Stimulated activated CD4-positive, alpha-beta T cell treated with anti-CD3 and anti-CD28 coated beads, Interleukin-1b, Interleukin-23, amount 100 ng/mL, for 48 hours (primary cell): Measurements from ENCODE around the gene ALKBH4.
"Not testable (repeated sequence)": the region's sequence is repeated elsewhere in the genome, so short reads cannot be mapped to it uniquely, and the experiment has no call there.

Source experiments
- DNase-seq: peaks from one replicate; pipeline ENCODE4 v3.0.0-alpha.2; 2020

The ALKBH4 gene

DNA sequence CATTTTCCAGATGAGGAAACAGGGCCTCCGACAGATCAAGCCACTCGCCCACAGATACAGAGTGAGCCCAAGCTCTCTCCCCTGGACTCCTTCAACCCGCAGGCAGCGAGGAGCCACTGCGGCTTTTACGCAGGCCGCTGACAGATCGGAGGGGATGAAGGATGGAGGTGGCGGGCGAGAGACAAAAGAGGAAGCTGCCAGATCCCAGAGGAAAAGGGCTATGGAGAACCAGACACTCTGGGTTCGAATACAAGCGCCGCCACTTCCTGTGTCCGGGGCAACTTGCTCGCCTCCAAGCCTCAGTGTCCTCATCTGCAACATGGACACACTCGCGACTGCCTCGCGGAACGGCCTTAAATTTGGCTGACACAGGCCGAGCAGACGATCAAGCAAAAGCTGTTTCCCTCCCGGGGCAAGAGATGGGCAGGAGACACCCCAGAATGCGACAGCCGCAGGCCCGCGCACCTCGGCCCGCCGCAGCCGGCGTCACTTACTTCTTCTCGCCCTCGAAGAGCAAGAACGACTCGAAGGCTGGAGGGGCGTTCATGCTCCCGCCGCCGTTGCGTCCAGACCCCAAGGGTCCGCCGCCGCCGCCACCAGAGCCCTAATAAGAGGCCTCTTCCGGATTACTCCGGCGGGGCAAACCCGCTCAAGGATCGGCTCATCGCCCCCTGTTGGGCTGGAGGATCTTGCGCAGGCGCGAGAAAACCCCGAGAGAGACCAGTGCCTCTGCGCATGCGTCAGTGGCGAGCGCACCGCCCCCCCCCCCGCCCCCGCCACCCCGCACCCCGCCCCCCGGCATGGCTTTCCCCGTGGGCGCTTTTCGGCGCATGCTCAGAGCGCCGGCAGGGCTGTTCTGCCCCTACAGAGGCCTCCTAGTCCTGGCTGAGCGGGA lies 13.9 kb upstream of the ALKBH4 start, which contains the start of gene POLR2J:
Gene POLR2J, minus strand, starts transcription at position 609 of the 895 bp plus-strand sequence. Its CDS starts 62 bp downstream, at position 547.
- DNase-seq = peak; percentile 90

DNA sequence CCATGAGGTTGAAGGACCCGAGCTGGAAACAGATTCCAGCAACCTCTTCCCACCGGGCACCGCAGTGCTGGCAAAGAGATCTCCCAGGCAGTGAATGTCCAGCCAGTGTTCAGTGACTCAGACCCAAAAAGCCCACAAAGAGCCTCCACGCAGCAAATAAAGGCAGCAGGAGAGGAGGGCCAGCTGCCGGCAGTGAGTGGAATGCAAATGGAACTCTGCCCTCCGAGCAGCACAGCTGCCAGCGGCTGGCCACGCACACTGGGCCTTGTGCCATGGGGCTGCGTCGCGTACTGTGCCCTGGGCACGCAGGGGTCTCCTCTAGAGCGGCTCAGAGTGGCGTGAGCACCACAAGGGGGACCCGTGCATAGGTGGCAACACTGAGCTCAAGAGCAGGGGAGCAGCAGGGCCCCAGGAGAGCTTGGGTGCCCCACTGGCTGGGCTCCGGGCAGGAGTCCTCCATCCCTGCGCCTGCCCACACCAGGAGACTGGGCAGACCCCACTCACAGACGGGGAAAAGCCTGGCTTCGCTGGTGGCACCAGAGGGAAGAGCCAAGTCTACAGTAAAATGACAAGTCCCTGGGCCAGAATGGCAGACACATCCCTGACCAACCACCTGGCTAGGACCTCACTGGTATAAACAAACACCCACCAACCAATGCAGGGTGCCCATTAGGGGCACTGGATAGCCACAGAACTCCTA lies 10.2 kb upstream of the ALKBH4 start:
- not testable (repeated sequence) for DNase-seq

DNA sequence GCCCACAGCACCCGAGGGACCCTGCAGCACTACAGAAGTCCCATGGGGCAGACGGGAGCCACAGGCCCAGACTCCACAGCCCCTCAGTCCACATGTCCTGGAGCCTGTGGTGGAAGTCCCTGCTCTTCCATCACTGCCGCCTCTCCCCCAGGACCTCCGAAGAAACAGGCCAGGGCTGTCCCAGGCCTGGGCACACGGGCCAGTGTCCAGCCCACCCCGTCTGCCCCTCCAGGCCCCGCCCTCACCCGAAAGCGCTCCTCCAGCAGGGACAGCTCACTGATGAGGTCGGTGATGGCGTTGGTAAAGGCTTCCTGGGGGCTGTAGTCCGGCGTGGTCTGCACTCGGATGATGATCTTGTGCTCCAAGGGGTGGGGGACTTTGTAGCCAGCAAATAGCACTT lies 9.5 kb upstream of the ALKBH4 start:
- DNase-seq = not testable (repeated sequence)

DNA sequence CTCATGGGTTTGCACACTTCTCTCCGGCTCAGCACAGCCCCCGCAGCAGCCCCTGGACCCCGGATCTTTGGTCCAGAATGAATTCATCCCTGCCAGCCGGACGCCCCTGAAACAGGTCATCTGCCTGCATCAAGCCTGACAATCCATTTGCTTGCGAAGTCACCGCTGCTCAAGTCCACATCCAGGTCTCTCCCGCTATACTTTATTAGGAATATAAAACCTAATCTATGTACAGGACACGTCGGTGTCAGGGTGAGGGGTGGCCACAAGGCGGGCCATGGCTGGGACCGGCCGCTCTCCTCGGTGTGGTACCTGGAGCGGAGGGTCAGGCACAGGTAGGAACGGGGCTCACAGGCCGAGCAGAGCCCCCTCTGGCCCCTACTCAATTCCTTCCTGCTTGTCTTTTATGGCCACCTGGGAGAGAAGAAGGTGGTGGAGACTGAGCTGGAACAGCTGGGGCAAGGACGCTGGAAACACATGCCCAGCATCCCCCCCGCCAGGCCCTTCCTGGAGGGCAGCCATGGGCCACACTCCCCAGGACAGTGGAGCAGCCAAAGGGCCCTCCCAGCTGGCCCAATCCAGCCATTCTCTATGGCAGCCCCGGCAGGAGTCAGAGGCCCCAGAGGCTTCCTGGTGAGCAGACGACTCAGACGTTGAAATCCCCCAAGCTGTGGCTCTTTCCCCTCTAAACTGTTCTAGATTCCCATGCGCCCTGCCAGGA lies 8.8 kb upstream of the ALKBH4 start:
- DNase-seq = no peak

DNA sequence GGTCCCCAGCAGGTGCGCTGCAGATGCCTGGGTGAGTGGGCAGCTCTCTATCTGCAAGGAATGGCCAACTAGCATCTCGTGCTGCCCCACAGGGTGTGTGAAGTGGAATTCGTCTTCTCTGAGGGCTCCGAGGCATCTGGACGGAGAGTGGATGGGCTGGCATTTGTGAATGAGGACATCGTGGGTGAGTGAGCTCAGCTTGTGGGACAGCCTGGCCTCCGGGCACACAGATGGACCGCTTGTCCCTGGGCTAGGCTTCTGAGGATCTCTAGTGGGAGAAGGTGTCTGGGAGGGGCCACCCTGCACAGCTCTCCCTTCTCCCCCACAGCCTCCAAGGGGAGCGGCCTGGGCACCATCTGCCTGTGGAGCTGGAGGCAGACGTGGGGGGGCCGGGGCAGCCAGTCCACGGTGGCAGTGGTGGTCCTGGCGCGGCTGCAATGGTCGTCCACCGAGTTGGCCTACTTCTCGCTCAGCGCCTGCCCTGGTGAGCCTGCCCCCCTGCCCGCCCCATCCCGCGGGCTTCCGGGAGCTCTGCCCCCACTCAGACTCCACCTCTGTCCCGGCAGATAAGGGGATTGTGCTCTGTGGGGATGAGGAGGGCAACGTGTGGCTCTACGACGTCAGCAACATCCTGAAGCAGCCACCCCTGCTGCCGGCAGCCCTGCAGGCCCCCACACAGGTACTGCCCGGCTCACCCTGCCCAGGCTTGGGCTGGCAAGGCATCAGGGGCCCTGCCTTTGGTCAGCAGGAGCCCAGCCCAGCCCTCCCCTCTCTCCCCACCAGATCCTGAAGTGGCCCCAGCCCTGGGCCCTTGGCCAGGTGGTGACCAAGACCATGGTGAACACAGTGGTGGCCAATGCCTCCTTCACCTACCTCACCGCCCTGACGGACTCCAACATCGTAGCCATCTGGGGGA lies 7.7 kb upstream of the ALKBH4 start:
- no peak for DNase-seq

DNA sequence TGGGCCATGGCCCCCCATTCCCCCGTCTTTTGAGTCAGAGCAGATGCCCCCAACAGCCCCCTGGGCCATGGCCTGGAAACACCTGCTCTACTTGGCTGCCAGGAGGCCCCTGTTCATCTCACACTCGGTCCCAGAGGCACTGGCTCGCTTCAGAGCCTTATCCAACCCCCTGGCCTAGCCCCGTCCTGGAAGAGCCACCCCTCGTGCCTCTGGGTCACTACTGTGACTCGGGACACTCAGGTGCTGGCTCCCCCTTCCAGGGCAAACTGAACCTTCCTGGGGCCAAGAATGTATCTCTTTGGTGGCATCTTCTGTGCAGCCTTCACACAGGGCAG lies 7.1 kb upstream of the ALKBH4 start:
- DNase-seq = no peak

DNA sequence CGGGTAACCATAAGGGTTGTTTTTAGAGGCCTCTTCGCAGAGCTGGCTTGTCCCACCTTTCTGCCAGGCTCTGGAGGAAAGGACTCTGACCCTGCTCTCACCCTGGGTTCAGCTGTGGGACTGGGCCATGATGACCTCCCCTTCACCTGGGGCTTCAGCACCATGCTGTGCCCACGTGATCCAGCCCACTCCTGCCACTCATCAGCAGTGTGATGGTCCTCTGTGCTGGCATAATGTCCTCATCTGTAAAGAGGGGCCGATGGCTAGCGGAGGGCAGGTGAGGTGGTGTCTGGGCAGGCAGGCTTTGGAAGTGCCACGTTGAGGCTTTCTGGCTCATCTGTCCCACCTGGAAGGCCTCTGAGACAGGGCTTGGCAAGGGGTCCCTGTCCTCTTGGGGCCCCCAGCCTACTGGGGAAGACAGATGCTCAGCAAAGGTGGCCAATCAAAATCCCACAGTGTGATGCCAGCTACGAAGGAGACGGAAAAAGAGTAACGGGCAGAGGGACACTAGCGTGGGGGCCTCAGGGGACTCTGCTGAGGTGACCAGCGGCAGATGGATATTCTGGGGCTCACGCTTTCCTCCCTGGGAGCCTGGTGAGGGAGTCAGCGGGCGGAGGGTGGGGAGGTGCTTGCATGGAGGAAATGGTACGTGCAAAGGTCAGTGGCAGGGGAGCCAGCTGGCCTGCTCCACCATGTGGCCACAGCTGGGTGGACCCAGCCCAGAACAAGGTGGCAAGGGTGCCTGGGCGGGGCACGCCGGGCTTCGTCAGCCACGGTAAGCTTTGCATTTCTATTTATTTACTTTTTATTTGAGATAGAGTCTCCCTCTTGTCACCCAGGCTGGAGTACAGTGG lies 5.5 kb upstream of the ALKBH4 start:
- DNase-seq = no peak

DNA sequence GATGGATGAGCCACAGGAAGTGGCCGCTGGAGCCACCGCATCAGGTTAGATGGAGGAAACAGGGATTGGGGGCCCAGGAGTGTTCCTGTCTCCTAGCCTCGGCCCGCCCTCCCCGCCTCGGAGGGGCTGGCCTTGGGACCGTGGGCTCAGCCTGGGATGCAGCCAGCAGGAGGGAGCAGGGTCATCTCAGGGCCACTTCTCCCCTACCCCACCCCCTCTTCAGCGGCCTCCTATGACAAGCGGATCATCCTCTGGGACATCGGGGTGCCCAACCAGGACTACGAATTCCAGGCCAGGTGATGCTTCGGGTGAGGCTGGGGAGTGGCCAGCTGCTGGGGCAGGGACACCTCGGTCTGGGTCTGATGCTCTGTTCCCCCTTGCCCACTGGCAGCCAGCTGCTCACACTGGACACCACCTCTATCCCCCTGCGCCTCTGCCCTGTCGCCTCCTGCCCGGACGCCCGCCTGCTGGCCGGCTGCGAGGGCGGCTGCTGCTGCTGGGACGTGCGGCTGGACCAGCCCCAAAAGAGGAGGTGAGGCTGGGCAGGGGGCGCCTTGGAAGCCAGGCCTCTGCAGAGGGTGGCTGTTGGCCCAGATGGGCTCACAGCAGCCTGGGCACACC lies 4.8 kb upstream of the ALKBH4 start:
- DNase-seq = no peak

DNA sequence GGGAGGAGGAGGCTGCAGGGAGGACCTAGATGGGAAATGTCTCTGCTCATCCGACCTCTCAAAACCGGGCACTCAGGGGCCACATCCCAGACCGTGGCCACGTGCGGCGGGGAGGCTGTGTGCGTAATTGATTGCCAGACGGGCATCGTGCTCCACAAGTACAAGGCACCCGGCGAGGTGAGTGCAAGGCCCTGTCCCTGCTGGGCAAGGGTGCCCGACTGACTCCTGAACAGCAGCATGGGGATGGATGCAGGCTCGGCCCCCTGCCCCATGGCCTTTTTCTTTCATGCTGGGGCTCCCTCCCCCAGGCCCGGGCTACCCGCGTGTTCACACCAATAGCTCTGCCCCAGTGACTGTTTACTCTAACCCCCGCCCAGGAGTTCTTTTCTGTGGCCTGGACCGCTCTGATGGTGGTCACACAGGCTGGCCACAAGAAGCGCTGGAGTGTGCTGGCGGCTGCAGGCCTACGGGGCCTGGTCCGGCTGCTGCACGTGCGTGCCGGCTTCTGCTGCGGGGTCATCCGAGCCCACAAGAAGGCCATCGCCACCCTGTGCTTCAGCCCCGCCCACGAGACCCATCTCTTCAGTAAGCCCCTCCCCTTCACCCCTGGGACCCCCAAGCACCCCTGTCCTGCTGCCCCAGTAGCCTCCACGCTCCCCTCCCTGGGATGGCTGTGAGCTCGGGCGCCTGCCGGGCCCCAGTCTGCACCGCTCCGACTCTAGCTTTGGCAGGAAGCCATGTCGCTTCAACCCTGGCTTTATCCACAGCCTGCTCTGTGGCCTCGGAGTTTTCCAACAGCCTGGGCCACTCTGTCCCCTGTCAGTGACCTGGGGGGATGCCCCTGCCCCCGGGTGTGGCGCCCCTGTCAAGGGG lies 4.1 kb upstream of the ALKBH4 start:
- no peak for DNase-seq

DNA sequence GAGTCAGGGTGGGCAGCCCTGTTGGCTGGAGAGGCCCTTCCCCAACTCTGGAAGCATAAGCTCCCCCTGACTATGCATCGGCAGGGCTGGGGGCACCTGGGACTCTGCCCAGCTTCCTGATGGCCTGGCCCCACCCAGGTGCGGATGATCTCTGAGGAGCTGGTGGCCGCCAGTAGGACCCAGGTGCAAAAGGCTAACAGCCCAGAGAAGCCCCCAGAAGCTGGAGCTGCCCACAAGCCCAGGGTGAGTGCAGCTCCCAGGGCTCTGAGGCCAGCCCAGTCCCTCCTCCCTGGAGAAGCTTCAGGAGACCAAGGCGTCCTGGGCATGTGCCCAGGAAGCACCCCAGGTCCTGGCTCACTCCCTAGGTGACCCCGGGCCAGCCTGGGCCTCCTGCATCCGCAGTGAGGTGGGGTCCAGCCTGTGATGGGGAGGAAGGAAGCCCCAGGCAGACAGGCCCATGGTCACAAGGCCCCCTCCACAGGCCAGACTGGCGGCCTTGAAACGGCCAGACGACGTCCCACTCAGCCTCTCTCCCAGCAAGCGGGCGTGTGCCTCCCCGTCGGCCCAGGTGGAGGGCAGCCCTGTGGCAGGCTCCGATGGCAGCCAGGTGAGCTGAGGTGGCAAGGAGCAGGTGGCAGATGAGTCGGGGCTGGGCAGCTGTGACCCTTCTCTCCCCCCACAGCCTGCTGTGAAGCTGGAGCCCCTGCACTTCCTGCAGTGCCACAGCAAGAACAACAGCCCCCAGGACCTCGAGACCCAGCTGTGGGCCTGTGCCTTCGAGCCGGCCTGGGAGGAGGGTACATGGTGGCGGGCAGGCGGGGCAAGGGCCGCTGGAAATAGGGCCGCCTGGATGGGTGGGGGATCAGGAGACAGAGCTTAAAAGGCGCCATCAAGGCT lies 3.2 kb upstream of the ALKBH4 start:
- DNase-seq = no peak

DNA sequence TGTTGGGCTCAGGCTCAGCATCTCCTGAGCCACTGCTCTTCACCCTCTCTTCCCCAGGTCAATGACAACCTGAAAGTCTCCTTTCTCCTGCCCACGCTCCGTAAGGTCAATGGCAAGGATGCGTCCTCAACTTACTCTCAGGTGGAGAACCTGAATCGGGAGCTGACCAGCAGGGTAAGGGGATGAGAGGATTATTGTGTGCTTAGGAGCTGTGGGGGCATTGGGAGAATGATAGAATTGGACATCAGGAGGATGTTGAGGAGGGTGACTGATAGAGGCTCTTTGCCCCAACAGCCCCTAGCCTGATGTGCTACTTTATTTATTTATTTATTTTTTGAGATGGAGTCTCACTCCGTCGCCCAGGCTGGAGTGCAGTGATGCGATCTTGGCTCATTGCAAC lies 1.4 kb upstream of the ALKBH4 start:
- DNase-seq = no peak

DNA sequence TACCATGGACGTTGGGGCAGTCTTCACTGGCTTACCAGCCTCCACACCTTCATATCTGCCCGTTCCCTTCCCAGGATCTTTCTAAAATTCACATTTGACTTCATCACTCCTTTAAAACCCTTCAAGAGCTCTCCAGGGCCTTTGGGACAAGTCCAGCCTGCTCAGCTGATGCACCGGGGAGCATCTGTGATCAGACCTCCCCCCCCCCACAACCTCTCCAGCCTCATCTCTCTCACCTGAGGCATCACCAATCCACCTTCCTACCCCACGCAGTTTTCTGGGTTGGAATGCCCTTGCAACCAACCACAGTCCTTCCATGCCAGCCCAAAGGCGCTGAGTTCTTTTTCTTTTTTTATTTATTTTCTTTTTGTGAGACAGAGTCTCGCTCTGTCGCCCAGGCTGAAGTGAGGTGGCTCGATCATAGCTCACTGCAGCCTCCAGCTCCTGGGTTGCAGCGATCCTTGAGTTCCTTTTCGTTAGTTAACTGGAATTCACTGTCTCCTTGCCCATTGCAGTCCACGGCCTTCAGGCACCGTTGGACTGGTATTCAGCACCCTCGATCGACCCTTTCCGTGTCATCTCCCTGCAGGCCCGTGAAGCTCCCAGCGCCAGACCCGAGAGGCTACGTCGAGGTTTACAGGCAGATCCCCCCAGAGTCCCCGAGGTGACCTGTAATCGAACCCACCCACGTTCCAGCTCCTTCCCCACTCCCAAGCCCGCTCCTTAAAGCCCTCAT lies 654 bp downstream of the ALKBH4 start:
- no peak for DNase-seq

DNA sequence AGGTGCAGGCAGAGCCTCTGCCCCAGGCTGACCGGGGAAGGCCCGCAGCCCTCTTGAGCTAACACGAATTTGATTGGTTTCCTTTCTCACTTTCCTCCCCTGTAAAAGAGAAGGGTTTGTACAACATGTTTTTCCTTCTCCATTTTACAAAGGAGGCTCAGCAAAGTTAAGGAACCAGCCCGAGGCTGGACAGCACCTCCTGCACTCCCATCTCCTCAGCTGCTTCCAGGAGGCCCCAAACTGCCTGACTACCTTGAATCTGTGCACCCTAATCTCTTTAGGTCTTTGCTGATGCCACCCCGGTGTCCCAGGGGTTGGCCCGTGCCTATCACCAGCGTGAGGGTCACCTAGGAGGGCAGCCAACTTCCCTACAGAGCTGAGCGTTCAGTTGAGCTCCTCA lies 4.2 kb downstream of the ALKBH4 start:
- no peak for DNase-seq

DNA sequence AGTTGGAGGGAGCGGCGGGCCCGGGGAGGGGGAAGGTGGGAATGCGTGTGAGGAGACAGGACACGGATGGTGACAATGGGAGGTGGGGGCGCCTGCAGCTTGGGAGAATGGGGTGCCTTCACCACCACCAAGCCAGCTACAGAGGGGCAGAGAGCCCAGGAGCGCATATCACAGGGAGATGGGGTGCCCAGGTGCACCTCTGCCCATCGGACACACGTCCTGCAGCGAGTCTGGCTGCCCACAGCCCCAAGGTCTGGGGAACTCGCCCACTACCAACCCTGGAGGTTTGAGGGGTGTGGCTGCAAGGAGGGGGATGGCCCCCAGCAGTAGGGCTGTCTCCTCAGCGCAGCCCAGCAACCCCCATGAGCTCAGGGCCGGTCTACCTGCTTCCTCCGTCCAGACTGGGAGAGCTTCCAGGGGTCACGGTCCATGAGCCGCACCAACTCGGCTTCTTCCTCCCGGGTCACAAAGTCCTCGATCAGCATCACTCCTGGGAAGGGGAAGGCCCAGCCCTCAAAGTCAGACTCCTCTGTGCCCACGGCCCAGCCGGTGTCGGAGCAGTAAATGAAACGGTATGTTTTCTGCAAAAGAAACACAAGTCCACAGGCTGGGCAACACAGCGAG lies 5.3 kb downstream of the ALKBH4 start:
- no peak for DNase-seq

DNA sequence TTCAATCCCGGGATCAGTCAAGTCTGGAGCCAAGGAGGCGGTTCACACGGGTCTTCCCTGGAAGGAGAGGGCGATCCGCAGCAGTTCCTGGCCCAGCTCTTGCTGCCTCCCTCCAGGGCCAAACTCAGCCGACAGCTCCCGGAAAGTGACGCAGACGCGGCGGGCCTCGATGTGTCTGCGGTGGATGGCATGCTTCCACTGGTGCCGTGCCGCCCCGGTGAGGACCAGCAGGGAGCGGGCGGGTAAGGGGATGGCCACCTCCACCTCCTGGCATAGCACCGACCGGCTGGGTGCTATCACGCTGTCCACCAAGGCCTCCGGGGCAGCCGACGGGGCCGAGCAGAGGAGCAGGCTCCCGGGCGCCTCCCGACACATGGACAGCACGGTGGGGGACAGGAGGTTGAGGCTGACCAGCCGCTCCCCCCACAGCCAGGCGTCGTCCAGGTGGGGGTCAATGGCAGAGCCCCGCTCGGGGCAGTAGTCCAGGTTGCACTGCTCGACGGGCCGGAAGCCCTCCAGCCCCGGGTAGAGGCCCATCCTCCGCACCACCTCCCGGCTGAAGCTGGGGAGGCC lies 7.2 kb downstream of the ALKBH4 start:
- DNase-seq = no peak

DNA sequence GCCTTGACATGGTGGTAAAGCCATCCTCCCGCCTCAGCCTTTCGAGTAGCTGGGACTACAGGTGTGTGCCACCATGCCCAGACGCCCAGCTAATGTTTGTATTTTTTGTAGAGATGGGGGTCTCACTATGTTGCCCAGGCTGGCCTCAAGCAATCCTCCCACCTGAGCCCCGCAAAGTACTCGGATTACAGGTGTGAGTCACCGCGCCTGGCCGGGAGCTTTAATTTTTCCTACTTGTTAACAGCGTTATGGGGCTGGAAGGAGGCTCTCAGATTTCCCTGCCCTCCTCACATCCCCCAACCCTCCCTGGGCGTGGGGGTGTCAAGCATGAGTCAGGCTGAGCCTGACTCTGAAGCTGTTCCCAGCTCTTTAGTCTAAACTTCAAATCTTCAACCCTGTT lies 8.3 kb downstream of the ALKBH4 start:
- DNase-seq = no peak

DNA sequence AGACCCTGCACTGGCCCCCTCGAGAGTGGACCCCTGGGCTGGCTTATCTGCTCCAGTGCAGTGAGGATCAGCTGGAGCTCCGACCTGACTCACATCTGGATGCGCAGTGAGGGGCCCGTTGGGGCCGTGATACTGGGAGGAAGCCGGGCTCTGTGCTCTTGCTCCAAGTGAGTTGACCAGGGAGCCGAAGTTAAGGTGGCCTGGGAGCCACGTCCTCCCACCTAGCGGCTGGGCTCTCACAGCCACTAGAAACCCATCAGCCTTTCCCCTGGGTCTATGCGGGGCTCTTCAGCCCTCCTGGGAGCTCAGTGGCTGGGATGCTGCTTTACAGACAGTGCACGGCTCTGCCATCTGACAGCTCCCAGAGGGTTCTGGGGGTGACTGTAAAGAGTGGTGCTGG lies 9.1 kb downstream of the ALKBH4 start:
- DNase-seq = no peak
